Measurements from ENCODE around the gene DLGAP4. TPM values are rescaled to one million over a fixed set of nuclear protein-coding genes. Genes with fewer than 3 reads are reported as not detected.

DLGAP4 gene
- total and polyA plus RNA-seq, 2 of the 13 experiments (the other 11 are each of a cell fraction or from before 2014, with no cell fraction given): 15.2 to 26.7 TPM

- TF ChIP-seq ARID4A (CRISPR knock-in tag; IDR thresholded peaks at IDR 0.05; ENCODE audit: borderline replicate concordance): 0 out of 2 replicates have a peak, but pooled peaks have one; percentile 11
- TF ChIP-seq KLF11 (CRISPR knock-in tag; IDR thresholded peaks at IDR 0.05): no peak
- TF ChIP-seq ZNF414 (CRISPR knock-in tag; IDR thresholded peaks at IDR 0.05): no peak
- no peak for TF ChIP-seq ZNF567 (CRISPR knock-in tag; IDR thresholded peaks at IDR 0.05; ENCODE audit: borderline replicate concordance)
- no peak for TF ChIP-seq NR2F2 (IDR thresholded peaks at IDR 0.05; ENCODE audit: borderline replicate concordance, low read depth)
- TF ChIP-seq SRSF1 (optimal IDR thresholded peaks at IDR 0.05; ENCODE audit: low read depth, low read length): no peak
- peak; percentile 61; the same call in 1 of the 2 replicates for TF ChIP-seq EED (CRISPR knock-in tag; IDR thresholded peaks at IDR 0.05)
- TF ChIP-seq HNF1A (IDR thresholded peaks at IDR 0.05; ENCODE audit: low read depth): no peak
- TF ChIP-seq HNF1A (CRISPR knock-in tag; IDR thresholded peaks at IDR 0.05; ENCODE audit: borderline replicate concordance): no peak
- TF ChIP-seq JARID2 (CRISPR knock-in tag; IDR thresholded peaks at IDR 0.05; ENCODE audit: insufficient replicate concordance): peak; percentile 14
- TF ChIP-seq ZNF17 (CRISPR knock-in tag; IDR thresholded peaks at IDR 0.05): no peak
- TF ChIP-seq ZBTB49 (CRISPR knock-in tag; IDR thresholded peaks at IDR 0.05; ENCODE audit: borderline replicate concordance): 0 out of 2 replicates have a peak, but pooled peaks have one; percentile 9
- no peak for TF ChIP-seq ZNF281 (CRISPR knock-in tag; IDR thresholded peaks at IDR 0.05; ENCODE audit: borderline replicate concordance)
Measured at GRCh38 chr20:36542516-36543183, 236.5 kb downstream of the DLGAP4 start (continued).

All from HepG2 (cell line).